ENCODE results near the gene NUTM2E.
"Not testable (repeated sequence)": the region's sequence is repeated elsewhere in the genome, so short reads cannot be mapped to it uniquely, and the experiment has no call there.

Gene NUTM2E

GRCh38 chr10:79826496-79827215, at the start of gene NUTM2E:
TSS of gene NUTM2E (plus strand) at chr10:79826739. CDS start at chr10:79841741, 15,002 bp downstream.
- peak; percentile 79 for DNase-seq (ENCODE audit: low spot score)

- DNase-seq (ENCODE audit: low spot score): not testable (repeated sequence)
Observed at GRCh38 chr10:79777997-79778396, 48.5 kb upstream of the NUTM2E start.

- DNase-seq (ENCODE audit: low spot score): peak; percentile 56
Observed at GRCh38 chr10:79779310-79779938, 47.1 kb upstream of the NUTM2E start.

- not testable (repeated sequence) for DNase-seq (ENCODE audit: low spot score)
Observed at GRCh38 chr10:79779992-79780391, 46.5 kb upstream of the NUTM2E start.

GRCh38 chr10:79781584-79781983, 45.0 kb upstream of the NUTM2E start:
- DNase-seq (ENCODE audit: low spot score): not testable (repeated sequence)

- DNase-seq (ENCODE audit: low spot score): not testable (repeated sequence)
Observed at GRCh38 chr10:79787455-79787952, 39.0 kb upstream of the NUTM2E start.

- DNase-seq (ENCODE audit: low spot score): not testable (repeated sequence)
Observed at GRCh38 chr10:79789351-79789750, 37.2 kb upstream of the NUTM2E start.

- DNase-seq (ENCODE audit: low spot score): not testable (repeated sequence)
Observed at GRCh38 chr10:79791906-79792517, 34.5 kb upstream of the NUTM2E start.

GRCh38 chr10:79799337-79799736, 27.2 kb upstream of the NUTM2E start:
- DNase-seq (ENCODE audit: low spot score): not testable (repeated sequence)

- DNase-seq (ENCODE audit: low spot score): not testable (repeated sequence)
Observed at GRCh38 chr10:79805857-79806256, 20.7 kb upstream of the NUTM2E start.

GRCh38 chr10:79811895-79812294, 14.6 kb upstream of the NUTM2E start:
- DNase-seq (ENCODE audit: low spot score): not testable (repeated sequence)

- not testable (repeated sequence) for DNase-seq (ENCODE audit: low spot score)
Observed at GRCh38 chr10:79816290-79816689, 10.2 kb upstream of the NUTM2E start.

- DNase-seq (ENCODE audit: low spot score): not testable (repeated sequence)
Observed at GRCh38 chr10:79823387-79823786, 3.2 kb upstream of the NUTM2E start.

- not testable (repeated sequence) for DNase-seq (ENCODE audit: low spot score)
Observed at GRCh38 chr10:79825587-79826011, 940 bp upstream of the NUTM2E start.

GRCh38 chr10:79826131-79826495, 426 bp upstream of the NUTM2E start:
- not testable (repeated sequence) for DNase-seq (ENCODE audit: low spot score)

- not testable (repeated sequence) for DNase-seq (ENCODE audit: low spot score)
Observed at GRCh38 chr10:79833833-79834232, 7.3 kb downstream of the NUTM2E start.

GRCh38 chr10:79835891-79836290, 9.4 kb downstream of the NUTM2E start:
- not testable (repeated sequence) for DNase-seq (ENCODE audit: low spot score)

- not testable (repeated sequence) for DNase-seq (ENCODE audit: low spot score)
Observed at GRCh38 chr10:79836891-79837290, 10.4 kb downstream of the NUTM2E start.

GRCh38 chr10:79838441-79838840, 11.9 kb downstream of the NUTM2E start:
- not testable (repeated sequence) for DNase-seq (ENCODE audit: low spot score)

GRCh38 chr10:79853191-79853854, 26.8 kb downstream of the NUTM2E start:
- DNase-seq (ENCODE audit: low spot score): not testable (repeated sequence)

- DNase-seq (ENCODE audit: low spot score): not testable (repeated sequence)
Observed at GRCh38 chr10:79862269-79862668, 35.7 kb downstream of the NUTM2E start.

- not testable (repeated sequence) for DNase-seq (ENCODE audit: low spot score)
Observed at GRCh38 chr10:79862803-79863202, 36.3 kb downstream of the NUTM2E start.

Measured in cerebellar cortex (tissue), 1 donor.